GM12891 (cell line): ENCODE results near the gene THSD8.

Experiments
- POLR2A ChIP-seq: IDR thresholded peaks from 2 replicates; pipeline ENCODE4 v1.6.1; 2011; ENCODE audit warnings: low read depth, low read length, control low read depth
- POLR2AphosphoS5 ChIP-seq: IDR thresholded peaks from 2 replicates; pipeline ENCODE4 v1.6.1; 2011; ENCODE audit warnings: low read depth, low read length, control low read depth
- POU2F2 ChIP-seq: IDR thresholded peaks from 2 replicates; pipeline ENCODE4 v1.6.1; 2011; ENCODE audit warnings: low read depth, mild to moderate bottlenecking, control low read depth, low read length, moderate library complexity
- TAF1 ChIP-seq: IDR thresholded peaks from 2 replicates; pipeline ENCODE4 v1.6.1; 2011; ENCODE audit warnings: low read depth, low read length, control low read depth

- no peak for TF ChIP-seq POLR2AphosphoS5
- TF ChIP-seq TAF1, result no peak
- no peak for TF ChIP-seq POLR2A
- no peak for TF ChIP-seq POU2F2
Measured at GRCh38 chr19:12800466-12800770, 1.5 kb upstream of the THSD8 start.
